SK-N-SH (cell line): ENCODE data around the gene BRINP2. TPM values are rescaled to one million over a fixed set of nuclear protein-coding genes. Genes with fewer than 3 reads are reported as not detected.
A peak's percentile ranks its signal among the peaks of the same experiment; 100 is the strongest.

Experiments used
- CTCF ChIA-PET: fragments of 300-600, 350-600 bp; formaldehyde crosslinking; extraction: SDS; loops from one replicate; lab custom pipeline; 2021; lab: Yijun Ruan, JAX
- POLR2A ChIA-PET: fragments of 350-600 bp; sonication (Branson Sonifier 250); formaldehyde crosslinking; extraction: SDS; loops from one replicate; lab custom pipeline; 2020; ENCODE audit warnings: antibody characterized with exemption, inconsistent platforms; lab: Yijun Ruan, JAX
- DNase-seq: peaks from one replicate; pipeline ENCODE4 v3.0.0; 2012
- H2AFZ ChIP-seq: fragments of 200-600 bp; sonication (generic); 2 replicates; pipeline ENCODE4 v1.8.1; 2016; ENCODE audit warnings: antibody characterized with exemption, mild to moderate bottlenecking, low read depth
- H3F3A ChIP-seq: fragments of 200-600 bp; sonication (generic); replicated peaks from 2 replicates; pipeline ENCODE3; 2016; ENCODE audit warnings: antibody characterized with exemption, mild to moderate bottlenecking; ENCODE audit not compliant: insufficient read depth
- H3K27ac ChIP-seq, 2 experiments: fragments of 200-500 bp in 1 of 2; fragments of 200-600 bp in 1 of 2; sonication (Bioruptor generic) in 1 of 2; sonication (generic), shearing (Covaris generic) in 1 of 2; 2 replicates each; pipeline versions ENCODE4 v1.5.1 to v1.6.1; 2014 to 2016; ENCODE audit warnings: low read depth in 2 of 2, inconsistent platforms in 1 of 2, low read length in 1 of 2, mild to moderate bottlenecking in 1 of 2, mixed read lengths in 1 of 2
- H3K27me3 ChIP-seq: fragments of 200-600 bp; sonication (generic), shearing (Covaris generic); 2 replicates; pipeline ENCODE4 v1.6.1; 2016; ENCODE audit warnings: mixed run types; ENCODE audit not compliant: insufficient read depth
- H3K36me3 ChIP-seq, 2 experiments: fragments of 200-500 bp in 1 of 2; fragments of 200-600 bp in 1 of 2; sonication (Bioruptor generic) in 1 of 2; sonication (generic) in 1 of 2; replicated peaks in 1 of 2; 2 replicates each; pipeline versions ENCODE3 to v1.5.1; 2014 to 2016; ENCODE audit warnings: low read length in 1 of 2, mild to moderate bottlenecking in 1 of 2; ENCODE audit not compliant: insufficient read depth in 2 of 2, control insufficient read depth in 1 of 2
- H3K4me1 ChIP-seq, 2 experiments: fragments of 200-500 bp in 1 of 2; fragments of 200-600 bp in 1 of 2; sonication (Bioruptor generic) in 1 of 2; sonication (generic), shearing (Covaris generic) in 1 of 2; 2 replicates each; pipeline versions ENCODE4 v1.5.1 to v1.6.1; 2014 to 2016; ENCODE audit warnings: low read depth in 1 of 2, low read length in 1 of 2, mixed run types in 1 of 2; ENCODE audit not compliant: insufficient read depth in 2 of 2, control insufficient read depth in 1 of 2
- H3K4me2 ChIP-seq: fragments of 200-600 bp; sonication (generic), shearing (Covaris generic); 2 replicates; pipeline ENCODE4 v1.6.1; 2017; ENCODE audit warnings: mixed run types
- H3K4me3 ChIP-seq, 2 experiments: fragments of 200-500 bp in 1 of 2; fragments of 200-600 bp in 1 of 2; sonication (Bioruptor generic) in 1 of 2; sonication (generic), shearing (Covaris generic) in 1 of 2; 2 replicates each; pipeline versions ENCODE4 v1.5.1 to v1.8.1; 2014 to 2016; ENCODE audit warnings: low read depth in 2 of 2, inconsistent platforms in 1 of 2, low read length in 1 of 2, mild to moderate bottlenecking in 1 of 2, mixed read lengths in 1 of 2, moderate library complexity in 1 of 2
- H3K79me2 ChIP-seq: fragments of 200-600 bp; sonication (generic); 2 replicates; pipeline ENCODE4 v1.8.1; 2017; ENCODE audit warnings: mild to moderate bottlenecking; ENCODE audit not compliant: insufficient read depth
- H3K9ac ChIP-seq: fragments of 200-600 bp; sonication (generic); 2 replicates; pipeline ENCODE4 v1.6.1; 2017; ENCODE audit warnings: mixed run types
- H3K9me2 ChIP-seq: fragments of 200-600 bp; sonication (generic); 2 replicates; pipeline ENCODE4 v1.6.1; 2017; ENCODE audit warnings: mixed run types
- H3K9me3 ChIP-seq: fragments of 200-600 bp; sonication (generic); 2 replicates; pipeline ENCODE4 v1.6.1; 2017; ENCODE audit warnings: mixed run types, mild to moderate bottlenecking, moderate library complexity
- H4K20me1 ChIP-seq: fragments of 200-600 bp; sonication (generic); 2 replicates; pipeline ENCODE4 v1.6.1; 2017; ENCODE audit warnings: mild to moderate bottlenecking, mixed run types; ENCODE audit not compliant: insufficient read depth
- EP300 ChIP-seq, 2 experiments: IDR thresholded peaks; 2 replicates each; pipeline versions ENCODE4 v1.4.0 to v1.6.1; 2012; ENCODE audit warnings: borderline replicate concordance in 1 of 2, low read depth in 1 of 2, low read length in 1 of 2
- FOSL2 ChIP-seq: IDR thresholded peaks from 2 replicates; pipeline ENCODE4 v1.4.0; 2012; ENCODE audit warnings: low read depth, mild to moderate bottlenecking, moderate library complexity, borderline replicate concordance
- FOXM1 ChIP-seq: IDR thresholded peaks from 2 replicates; pipeline ENCODE4 v1.4.0; 2012; ENCODE audit warnings: low read depth, mild to moderate bottlenecking
- JUND ChIP-seq: IDR thresholded peaks from 2 replicates; pipeline ENCODE4 v1.4.0; 2012
- MEF2A ChIP-seq: IDR thresholded peaks from 2 replicates; pipeline ENCODE4 v1.4.0; 2012; ENCODE audit warnings: low read depth, borderline replicate concordance
- NFIC ChIP-seq: IDR thresholded peaks from 2 replicates; pipeline ENCODE4 v1.4.0; 2012; ENCODE audit warnings: borderline replicate concordance
- NRF1 ChIP-seq: IDR thresholded peaks from 2 replicates; pipeline ENCODE4 v1.6.1; 2012; ENCODE audit warnings: low read depth, mild to moderate bottlenecking, low read length
- PBX3 ChIP-seq: IDR thresholded peaks from 2 replicates; pipeline ENCODE4; 2012
- SMC3 ChIP-seq: IDR thresholded peaks from 2 replicates; pipeline ENCODE4 v1.6.1; 2012; ENCODE audit warnings: low read depth, low read length, improper control_type of control experiment
- TAF1 ChIP-seq: IDR thresholded peaks from 2 replicates; pipeline ENCODE4 v1.6.1; 2012; ENCODE audit warnings: low read depth, mild to moderate bottlenecking, low read length, moderate library complexity, borderline replicate concordance
- TCF12 ChIP-seq: IDR thresholded peaks from 2 replicates; pipeline ENCODE4 v1.4.0; 2012
- USF2 ChIP-seq: fragments of 150-350 bp; IDR thresholded peaks from 2 replicates; pipeline ENCODE4 v1.6.1; 2017; ENCODE audit warnings: antibody characterized with exemption, low read length, low read depth, borderline replicate concordance
- YY1 ChIP-seq: IDR thresholded peaks from 2 replicates; pipeline ENCODE4 v1.4.0; 2012; ENCODE audit warnings: low read depth, mild to moderate bottlenecking
- WGBS: methylation state at CpG from one replicate; pipeline ENCODE4 v1.1.6; 2017; ENCODE audit warnings: low lambda C conversion rate; 5-methylcytosine and 5-hydroxymethylcytosine counted together
- polyA plus RNA-seq, 3 experiments: library from polyadenylated mRNA; depleted of rRNA; stranded (reverse); fragments of >200 nt; gene quantifications; 2 replicates each; pipeline ENCODE4 v1.2.3, GENCODE V29; 2012

Gene BRINP2
- polyA plus RNA-seq, 1 of the 3 experiments (the other 2 are of a cell fraction), result 0.12 TPM

GRCh38 chr1:177208920-177209319 lies 38.2 kb downstream of the BRINP2 start:
- no peaks in the 10 kb centered on the region for H3K79me2 ChIP-seq
- no peak for DNase-seq
- no peaks in the 10 kb centered on the region for H4K20me1 ChIP-seq
- no peak for TF ChIP-seq NFIC
- no peak for TF ChIP-seq USF2
- no peak for TF ChIP-seq MEF2A
- TF ChIP-seq TCF12, result no peak
- TF ChIP-seq FOSL2, result no peak
- TF ChIP-seq FOXM1, result no peak
- TF ChIP-seq YY1, result no peak
- TF ChIP-seq, all 33 proteins: peak for 0
- POLR2A ChIA-PET, result no interaction called here
- H3K27ac ChIP-seq, result no peak overlapping the region; a peak in 1 of 4 replicates
- H3K27me3 ChIP-seq, result no peaks in the 10 kb centered on the region
- no peaks in the 10 kb centered on the region for H3F3A ChIP-seq
- no peaks in the 10 kb centered on the region for H3K9me2 ChIP-seq
- peaks cover 4 to 24% of the 10 kb centered on the region in 2 experiments; a peak in 3 of 4 replicates for H3K4me1 ChIP-seq
- H3K36me3 ChIP-seq, result no peaks in the 10 kb centered on the region
- H3K4me3 ChIP-seq, result no peak overlapping the region
- H3K9ac ChIP-seq, result no peak overlapping the region
- 44% methylated on average over 4 of the region's 4 CpGs for WGBS
- CTCF ChIA-PET, result no interaction called here
- no peaks in the 10 kb centered on the region for H3K9me3 ChIP-seq
- 0 out of 2 replicates have a peak overlapping the region, but pooled peaks have one; percentile 3 for H3K4me2 ChIP-seq
- H2AFZ ChIP-seq, result no peak overlapping the region

GRCh38 chr1:177209357-177209756 lies 38.6 kb downstream of the BRINP2 start:
- peaks cover 4 to 24% of the 10 kb centered on the region in 2 experiments; a peak in 3 of 4 replicates for H3K4me1 ChIP-seq
- H3F3A ChIP-seq, result no peaks in the 10 kb centered on the region
- H3K4me2 ChIP-seq, result 0 out of 2 replicates have a peak overlapping the region, but pooled peaks have one; percentile 3
- no peak overlapping the region for H3K9ac ChIP-seq
- H3K9me3 ChIP-seq, result no peaks in the 10 kb centered on the region
- no peaks in the 10 kb centered on the region for H3K27me3 ChIP-seq
- H3K4me3 ChIP-seq, result no peak overlapping the region
- DNase-seq, result no peak
- WGBS, result 19% methylated on average over 3 of the region's 3 CpGs
- H3K79me2 ChIP-seq, result no peaks in the 10 kb centered on the region
- CTCF ChIA-PET, result interaction anchor here (1.4 kb wide), 1 partner anchor 28 kb away, joined by 4 read pairs; no protein-coding TSS in a partner anchor
- H3K9me2 ChIP-seq, result no peaks in the 10 kb centered on the region
- POLR2A ChIA-PET, result no interaction called here
- no peaks in the 10 kb centered on the region for H4K20me1 ChIP-seq
- no peak overlapping the region; a peak in 1 of 4 replicates for H3K27ac ChIP-seq
- no peak overlapping the region for H2AFZ ChIP-seq
- H3K36me3 ChIP-seq, result no peaks in the 10 kb centered on the region
- TF ChIP-seq SMC3 (no peak), FOSL2 (peak; percentile 49; the same call in 1 of the 2 replicates), NRF1 (no peak), TAF1 (no peak), JUND (peak; percentile 23; the same call in 1 of the 2 replicates), TCF12 (peak; percentile 16; the same call in 1 of the 2 replicates), NFIC (peak; percentile 74), PBX3 (peak; percentile 70), EP300 (IDR thresholded peaks at IDR 0.05; ENCODE audit: borderline replicate concordance in 1 of 2, low read depth in 1 of 2, low read length in 1 of 2) (no peak)
